HL-60/S4 treated with retinoic acid at 250 ng/mL for 4 days and 3 days (cell line): Measurements from ENCODE around the gene TFDP2.
"Not testable (repeated sequence)": the region's sequence is repeated elsewhere in the genome, so short reads cannot be mapped to it uniquely, and the experiment has no call there.

ENCODE experiments used
- in situ Hi-C: fragments of 300-500 bp; cut with MboI; formaldehyde crosslinking; loops from 2 replicates; pipeline ENCODE4 v1.7.0; 2022; ENCODE audit warnings: low sequenced_read_pairs

The TFDP2 gene

GRCh38 chr3:141933421-141934300, 215.7 kb downstream of the TFDP2 start:
- in situ Hi-C loops: no loop called here

- in situ Hi-C loops: no loop called here
Observed at GRCh38 chr3:141930801-141931200, 218.5 kb downstream of the TFDP2 start.

GRCh38 chr3:141929341-141929995, 219.9 kb downstream of the TFDP2 start:
- in situ Hi-C loops: no loop called here

GRCh38 chr3:141928631-141929270, 220.6 kb downstream of the TFDP2 start:
- in situ Hi-C loops: no loop called here

GRCh38 chr3:141926929-141927328, 222.4 kb downstream of the TFDP2 start:
- in situ Hi-C loops: no loop called here

GRCh38 chr3:141925677-141926076, 223.7 kb downstream of the TFDP2 start:
- in situ Hi-C loops: not testable (repeated sequence)

GRCh38 chr3:141921316-141921715, 228.0 kb downstream of the TFDP2 start:
- in situ Hi-C loops: loop anchor here (25.0 kb wide), 1 partner anchor 459 kb away; no protein-coding TSS in a partner anchor

- in situ Hi-C loops: loop anchor here (25.0 kb wide), 1 partner anchor 458 kb away; no protein-coding TSS in a partner anchor
Observed at GRCh38 chr3:141920701-141921100, 228.6 kb downstream of the TFDP2 start.

GRCh38 chr3:141915766-141916165, 233.6 kb downstream of the TFDP2 start:
- in situ Hi-C loops: loop anchor here (25.0 kb wide), 1 partner anchor 453 kb away; no protein-coding TSS in a partner anchor

- in situ Hi-C loops: loop anchor here (25.0 kb wide), 1 partner anchor 453 kb away; no protein-coding TSS in a partner anchor
Observed at GRCh38 chr3:141915016-141915415, 234.3 kb downstream of the TFDP2 start.

GRCh38 chr3:141914311-141914710, 235.0 kb downstream of the TFDP2 start:
- in situ Hi-C loops: loop anchor here (25.0 kb wide), 1 partner anchor 452 kb away; no protein-coding TSS in a partner anchor

- in situ Hi-C loops: loop anchor here (25.0 kb wide), 1 partner anchor 451 kb away; no protein-coding TSS in a partner anchor
Observed at GRCh38 chr3:141913150-141913811, 236.1 kb downstream of the TFDP2 start.

- in situ Hi-C loops: loop anchor here (25.0 kb wide), 1 partner anchor 448 kb away; no protein-coding TSS in a partner anchor
Observed at GRCh38 chr3:141909986-141910385, 239.4 kb downstream of the TFDP2 start.

GRCh38 chr3:141909408-141909807, 239.9 kb downstream of the TFDP2 start:
- in situ Hi-C loops: loop anchor here (25.0 kb wide), 1 partner anchor 447 kb away; no protein-coding TSS in a partner anchor

- in situ Hi-C loops: loop anchor here (25.0 kb wide), 1 partner anchor 443 kb away; no protein-coding TSS in a partner anchor
Observed at GRCh38 chr3:141905129-141905528, 244.2 kb downstream of the TFDP2 start.

GRCh38 chr3:141904203-141904602, 245.1 kb downstream of the TFDP2 start:
- in situ Hi-C loops: loop anchor here (25.0 kb wide), 1 partner anchor 442 kb away; no protein-coding TSS in a partner anchor

- in situ Hi-C loops: loop anchor here (25.0 kb wide), 1 partner anchor 440 kb away; no protein-coding TSS in a partner anchor
Observed at GRCh38 chr3:141901914-141902313, 247.4 kb downstream of the TFDP2 start.

GRCh38 chr3:141900343-141900742, 249.0 kb downstream of the TFDP2 start:
- in situ Hi-C loops: loop anchor here (25.0 kb wide), 1 partner anchor 438 kb away; no protein-coding TSS in a partner anchor

- in situ Hi-C loops: loop anchor here (25.0 kb wide), 1 partner anchor 312 kb away; no protein-coding TSS in a partner anchor
Observed at GRCh38 chr3:141898908-141899307, 250.4 kb downstream of the TFDP2 start.

GRCh38 chr3:141895731-141896130, 253.6 kb downstream of the TFDP2 start:
- in situ Hi-C loops: loop anchor here (25.0 kb wide), 1 partner anchor 308 kb away; no protein-coding TSS in a partner anchor
